HEK293T (cell line): ENCODE results near the gene MAP2K7.

Experiments used
- CTCF ChIA-PET: fragments of 350-600 bp; formaldehyde crosslinking; extraction: SDS; loops from one replicate; lab custom pipeline; 2021; ENCODE audit warnings: antibody characterized with exemption, inconsistent platforms; lab: Yijun Ruan, JAX
- POLR2A ChIA-PET: fragments of 350-600 bp; formaldehyde crosslinking; extraction: SDS; loops from one replicate; lab custom pipeline; 2020; ENCODE audit warnings: antibody characterized with exemption, inconsistent platforms; lab: Yijun Ruan, JAX
- DNase-seq: peaks from one replicate; pipeline ENCODE4 v3.0.0; 2012; ENCODE audit warnings: mixed read lengths; ENCODE audit errors: extremely low spot score
- ARNT ChIP-seq: fragments of 450-650 bp; IDR thresholded peaks from 2 replicates; pipeline ENCODE4 v1.6.1; 2017; ENCODE audit warnings: mild to moderate bottlenecking
- BHLHE40 ChIP-seq: fragments of 450-650 bp; IDR thresholded peaks from 2 replicates; pipeline ENCODE4 v1.6.1; 2016; ENCODE audit warnings: mild to moderate bottlenecking, moderate library complexity, borderline replicate concordance
- CTBP1 ChIP-seq: fragments of 450-650 bp; IDR thresholded peaks from 2 replicates; pipeline ENCODE4 v1.6.1; 2016; ENCODE audit warnings: borderline replicate concordance
- ELF4 ChIP-seq: fragments of 450-650 bp; IDR thresholded peaks from 2 replicates; pipeline ENCODE4 v1.6.1; 2017; ENCODE audit warnings: antibody characterized with exemption
- FOXA1 ChIP-seq: fragments of 450-650 bp; IDR thresholded peaks from 2 replicates; pipeline ENCODE4 v1.6.1; 2016; ENCODE audit warnings: mild to moderate bottlenecking
- FOXK2 ChIP-seq: fragments of 450-650 bp; IDR thresholded peaks from 2 replicates; pipeline ENCODE4 v1.6.1; 2016; ENCODE audit warnings: mild to moderate bottlenecking
- FOXM1 ChIP-seq: fragments of 450-650 bp; IDR thresholded peaks from 2 replicates; pipeline ENCODE4 v1.6.1; 2017; ENCODE audit warnings: mild to moderate bottlenecking, borderline replicate concordance
- HDGF ChIP-seq: fragments of 450-650 bp; IDR thresholded peaks from 2 replicates; pipeline ENCODE4 v1.6.1; 2017; ENCODE audit warnings: antibody characterized with exemption, borderline replicate concordance
- L3MBTL2 ChIP-seq: fragments of 450-650 bp; conservative IDR thresholded peaks from 2 replicates; pipeline ENCODE4 v1.6.1; 2016; ENCODE audit warnings: mild to moderate bottlenecking
- LEF1 ChIP-seq: fragments of 450-650 bp; IDR thresholded peaks from 2 replicates; pipeline ENCODE4 v1.6.1; 2017; ENCODE audit warnings: mild to moderate bottlenecking, borderline replicate concordance
- NFRKB ChIP-seq: fragments of 450-650 bp; IDR thresholded peaks from 2 replicates; pipeline ENCODE4 v1.6.1; 2016; ENCODE audit warnings: mild to moderate bottlenecking, moderate library complexity
- SP1 ChIP-seq: fragments of 450-650 bp; IDR thresholded peaks from 2 replicates; pipeline ENCODE4 v1.6.1; 2017
- SUZ12 ChIP-seq: fragments of 450-650 bp; IDR thresholded peaks from 2 replicates; pipeline ENCODE4 v1.6.1; 2016; ENCODE audit warnings: mild to moderate bottlenecking
- TARDBP ChIP-seq: fragments of 450-650 bp; IDR thresholded peaks from 2 replicates; pipeline ENCODE4 v1.6.1; 2016
- ZNF384 ChIP-seq: fragments of 450-650 bp; IDR thresholded peaks from 2 replicates; pipeline ENCODE4 v1.6.1; 2016
- TF ChIP-seq, protein P1 (sequence below): fragments of 450-650 bp; IDR thresholded peaks from 2 replicates; pipeline ENCODE4 v1.6.1; 2016

Gene MAP2K7

DNA sequence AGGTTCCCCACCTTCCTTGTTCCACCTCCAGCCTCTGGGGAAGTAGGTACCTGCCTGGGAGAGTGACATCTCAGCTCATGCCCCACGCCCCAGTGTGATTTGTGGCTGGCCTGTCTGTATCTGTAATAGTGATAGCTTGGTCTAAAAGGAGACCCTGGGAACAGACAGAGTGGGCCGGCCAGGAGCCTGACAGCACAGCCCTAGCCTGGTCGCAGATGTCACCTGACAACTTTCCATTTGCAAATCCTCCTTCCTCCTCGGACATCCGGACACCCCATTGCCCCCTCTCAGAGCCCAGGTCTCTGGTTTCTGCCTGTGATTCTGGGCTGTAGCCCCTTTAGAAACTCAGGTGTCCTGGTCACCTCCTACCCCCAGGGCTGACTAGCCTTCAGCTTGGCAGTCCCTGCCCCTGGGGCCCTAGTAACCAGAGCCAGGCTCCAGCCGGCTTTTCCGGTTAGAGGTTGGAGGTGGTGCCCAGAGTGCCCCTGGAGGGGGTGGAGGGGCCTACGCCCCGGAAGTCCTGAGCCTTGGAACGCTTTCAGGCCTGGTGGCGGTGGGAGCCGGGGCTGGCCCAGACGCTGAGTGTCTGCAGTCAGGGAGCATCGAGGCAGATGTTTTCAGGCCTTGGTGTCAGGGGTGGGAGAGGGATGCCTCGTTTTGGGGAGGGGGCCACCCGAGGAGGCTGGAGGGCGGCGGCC is 8.9 kb upstream of the MAP2K7 start:
- no peak for TF ChIP-seq FOXA1
- TF ChIP-seq ELF4: no peak
- TF ChIP-seq HDGF: no peak
- ChIA-PET POLR2A (interaction anchor here (1.3 kb wide), 1 partner anchor 9 kb away, joined by 5 read pairs; the partner anchor contains the start of gene MAP2K7), CTCF (no interaction called here)

DNA sequence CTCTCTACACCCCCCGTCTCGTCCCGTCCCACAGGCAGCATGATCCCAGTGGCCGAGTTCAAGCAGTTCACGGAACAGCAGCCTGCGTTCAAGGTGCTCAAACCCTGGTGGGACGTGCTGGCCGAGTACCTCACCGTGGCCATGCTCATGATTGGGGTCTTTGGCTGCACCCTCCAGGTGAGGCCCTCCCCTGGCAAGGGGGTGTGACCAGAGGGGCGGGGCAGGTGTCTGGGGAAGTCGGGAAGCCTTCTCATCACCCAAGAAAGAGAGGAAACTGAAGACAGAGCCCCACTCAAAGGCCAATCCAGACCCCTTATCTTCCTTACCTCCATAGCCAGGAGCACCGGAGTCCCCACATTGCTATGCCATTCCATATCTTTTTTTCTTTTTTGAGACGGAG is 8.1 kb upstream of the MAP2K7 start:
- CTCF ChIA-PET: no interaction called here
- TF ChIP-seq SUZ12 (no peak), NFRKB (no peak), HDGF (no peak), L3MBTL2 (no peak), SP1 (no peak), FOXM1 (no peak), FOXK2 (no peak), ARNT (no peak)
- TF ChIP-seq, protein P1, sequence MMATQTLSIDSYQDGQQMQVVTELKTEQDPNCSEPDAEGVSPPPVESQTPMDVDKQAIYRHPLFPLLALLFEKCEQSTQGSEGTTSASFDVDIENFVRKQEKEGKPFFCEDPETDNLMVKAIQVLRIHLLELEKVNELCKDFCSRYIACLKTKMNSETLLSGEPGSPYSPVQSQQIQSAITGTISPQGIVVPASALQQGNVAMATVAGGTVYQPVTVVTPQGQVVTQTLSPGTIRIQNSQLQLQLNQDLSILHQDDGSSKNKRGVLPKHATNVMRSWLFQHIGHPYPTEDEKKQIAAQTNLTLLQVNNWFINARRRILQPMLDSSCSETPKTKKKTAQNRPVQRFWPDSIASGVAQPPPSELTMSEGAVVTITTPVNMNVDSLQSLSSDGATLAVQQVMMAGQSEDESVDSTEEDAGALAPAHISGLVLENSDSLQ: no peak
- POLR2A ChIA-PET: no interaction called here
- DNase-seq: no peak

More for the DNA sequence above, 8.9 kb upstream of the MAP2K7 start:
- DNase-seq: no peak

DNA sequence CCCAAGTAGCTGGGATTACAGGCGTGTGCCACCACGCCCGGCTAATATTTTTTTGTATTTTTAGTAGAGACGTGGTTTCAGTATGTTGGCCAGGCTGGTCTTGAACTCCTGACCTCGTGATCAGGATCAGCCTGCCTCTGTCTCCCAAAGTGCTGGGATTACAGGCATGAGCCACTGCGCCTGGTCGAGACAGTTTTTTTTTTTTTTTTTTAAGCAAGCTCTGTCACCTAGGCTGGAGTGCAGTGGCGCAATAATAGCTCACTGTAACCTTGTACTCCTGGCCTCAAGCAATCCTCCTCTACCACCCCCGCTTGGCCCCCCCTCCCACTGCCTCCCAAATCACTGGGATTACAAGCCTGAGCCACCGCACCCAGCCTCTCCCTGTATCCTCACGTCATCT is 6.4 kb upstream of the MAP2K7 start:
- no peak for DNase-seq
- TF ChIP-seq ELF4 (no peak), SP1 (no peak), LEF1 (no peak), HDGF (no peak)
- CTCF ChIA-PET: interaction anchor here (0.6 kb wide), 1 partner anchor 22 kb away, joined by 3 read pairs; no protein-coding TSS in a partner anchor
- POLR2A ChIA-PET: interaction anchor here (1.4 kb wide), 1 partner anchor 23 kb away, joined by 3 read pairs; the partner anchor contains the start of gene SNAPC2

DNA sequence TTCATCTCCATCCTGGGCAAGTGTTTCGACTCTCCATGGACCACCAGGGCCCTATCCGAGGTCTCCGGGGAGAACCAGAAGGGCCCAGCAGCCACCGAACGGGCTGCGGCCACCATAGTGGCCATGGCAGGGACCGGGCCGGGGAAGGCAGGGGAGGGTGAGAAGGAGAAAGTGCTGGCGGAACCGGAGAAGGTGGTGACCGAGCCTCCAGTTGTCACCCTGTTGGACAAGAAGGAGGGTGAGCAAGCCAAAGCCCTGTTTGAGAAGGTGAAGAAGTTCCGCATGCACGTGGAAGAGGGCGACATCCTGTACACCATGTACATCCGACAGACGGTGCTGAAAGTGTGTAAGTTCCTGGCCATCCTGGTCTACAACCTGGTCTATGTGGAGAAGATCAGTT is 4.7 kb upstream of the MAP2K7 start:
- CTCF ChIA-PET: interaction anchor here (1.8 kb wide), 1 partner anchor 29 kb away, joined by 6 read pairs; no protein-coding TSS in a partner anchor
- no peak for DNase-seq
- TF ChIP-seq FOXA1 (no peak), ELF4 (no peak), BHLHE40 (no peak), LEF1 (no peak), ZNF384 (no peak), ARNT (no peak), FOXM1 (no peak), CTBP1 (no peak), SUZ12 (no peak), SP1 (no peak), HDGF (no peak), FOXK2 (no peak), L3MBTL2 (no peak), NFRKB (no peak), TARDBP (no peak)
- TF ChIP-seq, protein P1: no peak
- POLR2A ChIA-PET: interaction anchor here (1.0 to 1.6 kb wide), 4 partner anchors 10 to 24 kb away, joined by 3 to 7 read pairs (median 4); partner anchors contain the start of genes LRRC8E, PRR36 and SNAPC2

DNA sequence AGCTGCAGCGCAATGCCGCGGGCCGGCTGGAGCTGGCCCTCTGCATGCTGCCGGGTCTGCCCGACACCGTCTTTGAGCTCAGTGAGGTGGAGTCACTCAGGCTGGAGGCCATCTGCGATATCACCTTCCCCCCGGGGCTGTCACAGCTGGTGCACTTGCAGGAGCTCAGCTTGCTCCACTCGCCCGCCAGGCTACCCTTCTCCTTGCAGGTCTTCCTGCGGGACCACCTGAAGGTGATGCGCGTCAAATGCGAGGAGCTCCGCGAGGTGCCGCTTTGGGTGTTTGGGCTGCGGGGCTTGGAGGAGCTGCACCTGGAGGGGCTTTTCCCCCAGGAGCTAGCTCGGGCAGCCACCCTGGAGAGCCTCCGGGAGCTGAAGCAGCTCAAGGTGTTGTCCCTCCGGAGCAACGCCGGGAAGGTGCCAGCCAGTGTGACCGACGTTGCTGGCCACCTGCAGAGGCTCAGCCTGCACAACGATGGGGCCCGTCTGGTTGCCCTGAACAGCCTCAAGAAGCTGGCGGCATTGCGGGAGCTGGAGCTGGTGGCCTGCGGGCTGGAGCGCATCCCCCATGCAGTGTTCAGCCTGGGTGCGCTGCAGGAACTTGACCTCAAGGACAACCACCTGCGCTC is 3.8 kb upstream of the MAP2K7 start:
- no peak for DNase-seq
- CTCF ChIA-PET: interaction anchor here (1.8 kb wide), 1 partner anchor 30 kb away, joined by 6 read pairs; no protein-coding TSS in a partner anchor
- POLR2A ChIA-PET: interaction anchor here (1.0 to 2.7 kb wide), 8 partner anchors 11 to 44 kb away, joined by 3 to 14 read pairs (median 4); partner anchors contain the start of genes LRRC8E, PRR36 and SNAPC2
- TF ChIP-seq LEF1 (no peak), SP1 (no peak), L3MBTL2 (no peak), FOXA1 (no peak), ARNT (no peak), TARDBP (no peak), ZNF384 (no peak), ELF4 (no peak), FOXK2 (no peak), HDGF (no peak), CTBP1 (no peak), NFRKB (no peak), SUZ12 (no peak)

DNA sequence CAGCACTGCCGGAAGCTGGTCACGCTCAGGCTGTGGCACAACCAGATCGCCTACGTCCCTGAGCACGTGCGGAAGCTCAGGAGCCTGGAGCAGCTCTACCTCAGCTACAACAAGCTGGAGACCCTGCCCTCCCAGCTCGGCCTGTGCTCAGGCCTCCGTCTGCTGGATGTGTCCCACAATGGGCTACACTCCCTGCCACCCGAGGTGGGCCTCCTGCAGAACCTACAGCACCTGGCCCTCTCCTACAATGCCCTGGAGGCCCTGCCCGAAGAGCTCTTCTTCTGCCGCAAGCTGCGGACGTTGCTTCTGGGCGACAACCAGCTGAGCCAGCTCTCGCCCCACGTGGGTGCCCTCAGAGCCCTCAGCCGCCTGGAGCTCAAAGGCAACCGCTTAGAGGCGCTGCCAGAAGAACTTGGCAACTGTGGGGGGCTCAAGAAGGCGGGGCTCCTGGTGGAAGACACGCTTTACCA is 3.2 kb upstream of the MAP2K7 start:
- ChIA-PET POLR2A (interaction anchor here (1.0 to 2.7 kb wide), 9 partner anchors 12 to 43 kb away, joined by 3 to 14 read pairs (median 5); partner anchors contain the start of genes LRRC8E, PRR36 and SNAPC2), CTCF (interaction anchor here (1.8 kb wide), 1 partner anchor 31 kb away, joined by 6 read pairs; no protein-coding TSS in a partner anchor)
- no peak for TF ChIP-seq BHLHE40
- no peak for TF ChIP-seq L3MBTL2
- TF ChIP-seq FOXA1: no peak
- no peak for TF ChIP-seq HDGF
- TF ChIP-seq FOXM1: no peak
- TF ChIP-seq, protein P1: no peak
- no peak for TF ChIP-seq ELF4
- no peak for TF ChIP-seq NFRKB
- no peak for TF ChIP-seq ARNT
- no peak for TF ChIP-seq SUZ12
- no peak for DNase-seq
